Heart left ventricle (tissue), 16 donors: ENCODE data around the gene ZCRB1. TPM values are rescaled to one million over a fixed set of nuclear protein-coding genes. Genes with fewer than 3 reads are reported as not detected.

Source experiments
- ATAC-seq, 4 donors: fragments of 200-7000 bp; cut with Tn5 transposase; one replicate each; pipeline ENCODE4 v1.9.1; 2020 to 2022; ENCODE audit warnings: moderate library complexity in 4 of 4, mild to moderate bottlenecking in 3 of 4, moderate number of reproducible peaks in 1 of 4
- DNase-seq, 5 donors: peaks; one replicate each; pipeline ENCODE4 v3.0.0-alpha.2; 2020
- H3K27ac ChIP-seq, 12 donors: fragments of 200-600 bp; sonication (generic) in 4 of 12; one replicate each; pipeline versions ENCODE4 v1.5.0 to v1.8.0; 2016 to 2022; ENCODE audit warnings: mild to moderate bottlenecking in 2 of 12
- H3K27me3 ChIP-seq, 9 donors: fragments of 200-600 bp; sonication (generic) in 2 of 9; one replicate each; pipeline versions ENCODE4 v1.5.1 to v1.8.0; 2016 to 2022; ENCODE audit warnings: mild to moderate bottlenecking in 3 of 9
- H3K36me3 ChIP-seq, 9 donors: fragments of 200-600 bp; sonication (generic) in 2 of 9; one replicate each; pipeline versions ENCODE4 v1.5.0 to v1.8.0; 2018 to 2022; ENCODE audit warnings: mild to moderate bottlenecking in 2 of 9
- H3K4me1 ChIP-seq, 12 donors: fragments of 200-600 bp; sonication (generic) in 4 of 12; one replicate each; pipeline versions ENCODE4 v1.5.0 to v1.8.0; 2016 to 2022; ENCODE audit warnings: mild to moderate bottlenecking in 3 of 12
- H3K4me3 ChIP-seq, 12 donors: fragments of 200-600 bp; sonication (generic) in 4 of 12; one replicate each; pipeline versions ENCODE4 v1.5.0 to v1.8.0; 2017 to 2022; ENCODE audit warnings: mild to moderate bottlenecking in 9 of 12, moderate library complexity in 4 of 12
- H3K9me3 ChIP-seq, 12 donors: fragments of 200-600 bp; sonication (generic) in 4 of 12; one replicate each; pipeline versions ENCODE4 v1.5.0 to v1.8.0; 2016 to 2022; ENCODE audit warnings: mild to moderate bottlenecking in 1 of 12
- POLR2A ChIP-seq, 2 donors: fragments of 450-650 bp; IDR thresholded peaks; one replicate each; pipeline ENCODE4 v1.6.1; 2017; ENCODE audit warnings: antibody characterized with exemption in 2 of 2, mild to moderate bottlenecking in 2 of 2, moderate library complexity in 2 of 2
- WGBS, 4 donors: extraction: QIAGEN DNeasy Blood & Tissue Kit in 2 of 4; methylation state at CpG; one replicate each; pipeline versions ENCODE4 v1.1.5 to v1.1.7; 2013 to 2018; 5-methylcytosine and 5-hydroxymethylcytosine counted together
- intact Hi-C, 10 donors: fragments of 100-400 bp; cut with DNase I; formaldehyde crosslinking; loops; one replicate each; pipeline versions ENCODE4 v1.11.1 to v1.14.2; 2022
- microRNA-seq, 4 donors: library from miRNA; unstranded; fragments of <30 nt; microRNA quantifications; one replicate each; pipeline versions ENCODE4 to v1.2.0, GENCODE V29; 2017 to 2020
- polyA plus RNA-seq, 2 donors: library from polyadenylated mRNA; stranded (reverse); fragments of 200-250 nt; gene quantifications; one replicate each; pipeline ENCODE4 v1.2.3, GENCODE V29; 2013
- total RNA-seq, 9 donors: library from RNA; depleted of rRNA in 2 of 9; stranded (reverse); fragments of >200 nt in 2 of 9; fragmentation: NEBNext Ultra II Directional in 3 of 9; extraction: Animal tissue kit (Norgen Biotek cat#: 25700) in 3 of 9; gene quantifications; one replicate each; pipeline versions ENCODE4 v1.1.0 to v1.2.4, GENCODE V29; 2016 to 2023
- TF ChIP-seq, protein P1 (sequence below), 12 donors: fragments of 200-600 bp; sonication (generic) in 4 of 12; IDR thresholded peaks; one replicate each; pipeline versions ENCODE4 v1.5.0 to v1.8.0; 2018 to 2022; ENCODE audit warnings: antibody characterized with exemption in 12 of 12, mild to moderate bottlenecking in 5 of 12
- donor health status: ischemic (EF 13 %, LVEDD 7.1; RV severe dilation, severe dysfunction).
- donor health status: healthy with polysubstance abuse.
- donor health status: DM: no; HTN: yes; CAD: no.
- donor health status: DM: no; HTN: no; CAD: no.
- donor health status: ischemic (EF 25% LVEDD 6.9; RV normal size, moderate dysfunction).
- donor health status: ischemic (EF 25% LVEDD 5.7; RV mildly dilated, moderate dysfunction).
- donor health status: healthy.
- donor health status: DM: yes; HTN: yes; CAD: no.
- donor health status: ischemic (EF 35%, LVEDD 5.7; RV mildly dilated, moderate dysfunction).
- donor health status: nonischemic (EF 11% LVEDD 7.7; RV severe dilation, severe dysfunction).
- donor health status: DM: yes; HTN: yes; CAD: no.
- donor health status: PGD.
- donor health status: ischemic (EF 29% LVEDD 5.4; RV normal size, mild dysfunction).
- donor health status: nonischemic (EF 23%, LVEDD 6.1; RV moderate dilation, normal function).

Gene ZCRB1
- total and polyA plus RNA-seq, 11 donors: 28.1 to 69.0 (median 52.4) TPM

DNA sequence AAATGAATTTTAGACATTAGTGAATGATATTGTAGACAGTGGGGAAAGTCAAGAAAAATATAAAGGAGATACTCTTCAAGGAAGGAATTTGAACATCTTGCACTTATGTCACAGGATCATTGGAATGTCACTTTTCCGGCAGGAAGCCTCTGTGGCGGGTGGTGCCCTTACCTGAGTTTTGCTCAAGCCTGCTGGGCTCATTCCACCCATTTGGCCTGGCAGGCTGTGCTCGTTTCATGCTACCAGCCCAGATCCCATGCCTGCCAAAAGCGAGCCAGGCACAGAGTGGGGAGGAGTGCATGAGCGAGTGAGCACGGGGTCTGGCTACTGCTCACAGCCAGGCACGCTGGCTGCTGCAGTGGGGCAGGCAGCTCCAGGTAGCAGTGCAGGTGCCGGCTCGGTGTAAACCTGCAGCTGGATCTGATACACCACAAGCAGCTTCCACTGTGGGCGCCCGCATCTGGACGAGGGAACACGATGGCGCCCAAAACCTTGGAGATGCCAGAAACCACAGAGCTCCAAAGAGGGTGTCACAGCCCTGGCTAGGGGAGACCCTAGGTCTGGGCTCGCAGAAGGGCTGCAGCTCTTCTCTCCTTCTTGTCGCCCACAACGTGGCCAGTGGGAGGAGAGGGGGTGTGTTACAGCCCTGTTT, 59.2 kb downstream of the ZCRB1 start:
- intact Hi-C loops: no loop called here
- no peak for TF ChIP-seq POLR2A (IDR thresholded peaks at IDR 0.05)
- H3K4me3 ChIP-seq: no peak overlapping the region
- H3K9me3 ChIP-seq: no peaks in the 10 kb centered on the region
- H3K4me1 ChIP-seq: no peaks in the 10 kb centered on the region
- no peaks in the 10 kb centered on the region for H3K27me3 ChIP-seq
- H3K36me3 ChIP-seq: no peaks in the 10 kb centered on the region
- H3K27ac ChIP-seq: no peak overlapping the region
- 94 to 96% (median 95%) methylated on average over 15 to 17 of the region's 17 CpGs for WGBS, 4 donors
- ATAC-seq: no peak
- DNase-seq: no peak

- DNase-seq: no peak
- TF ChIP-seq, protein P1, sequence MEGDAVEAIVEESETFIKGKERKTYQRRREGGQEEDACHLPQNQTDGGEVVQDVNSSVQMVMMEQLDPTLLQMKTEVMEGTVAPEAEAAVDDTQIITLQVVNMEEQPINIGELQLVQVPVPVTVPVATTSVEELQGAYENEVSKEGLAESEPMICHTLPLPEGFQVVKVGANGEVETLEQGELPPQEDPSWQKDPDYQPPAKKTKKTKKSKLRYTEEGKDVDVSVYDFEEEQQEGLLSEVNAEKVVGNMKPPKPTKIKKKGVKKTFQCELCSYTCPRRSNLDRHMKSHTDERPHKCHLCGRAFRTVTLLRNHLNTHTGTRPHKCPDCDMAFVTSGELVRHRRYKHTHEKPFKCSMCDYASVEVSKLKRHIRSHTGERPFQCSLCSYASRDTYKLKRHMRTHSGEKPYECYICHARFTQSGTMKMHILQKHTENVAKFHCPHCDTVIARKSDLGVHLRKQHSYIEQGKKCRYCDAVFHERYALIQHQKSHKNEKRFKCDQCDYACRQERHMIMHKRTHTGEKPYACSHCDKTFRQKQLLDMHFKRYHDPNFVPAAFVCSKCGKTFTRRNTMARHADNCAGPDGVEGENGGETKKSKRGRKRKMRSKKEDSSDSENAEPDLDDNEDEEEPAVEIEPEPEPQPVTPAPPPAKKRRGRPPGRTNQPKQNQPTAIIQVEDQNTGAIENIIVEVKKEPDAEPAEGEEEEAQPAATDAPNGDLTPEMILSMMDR (IDR thresholded peaks at IDR 0.05): no peak
- no peak for TF ChIP-seq POLR2A (IDR thresholded peaks at IDR 0.05)
- Histone ChIP-seq H3K4me3 (no peak overlapping the region), H3K36me3 (no peaks in the 10 kb centered on the region), H3K4me1 (no peaks in the 10 kb centered on the region), H3K9me3 (no peaks in the 10 kb centered on the region), H3K27me3 (no peaks in the 10 kb centered on the region), H3K27ac (no peak overlapping the region)
- no peak for ATAC-seq
- WGBS, 4 donors: 89 to 95% (median 91%) methylated on average over 2 of the region's 2 CpGs
- intact Hi-C loops: no loop called here
These were observed 63.6 kb downstream of the ZCRB1 start for GRCh38 chr12:42262271-42262670.

Small RNA genes lying within 50 kb of the gene (microRNA-seq; reads per million reads assigned to microRNA genes)
- 0 to 0.77 (median 0.10) reads per million in 4 donors for gene MIR7851

Other genes starting within 250 kb of the ZCRB1 start
- 1 to 10 TPM; 3.9 to 8.3 (median 6.3) TPM for gene GXYLT1, start 181.2 kb downstream of the ZCRB1 start, total RNA-seq
- gene GXYLT1, start 181.2 kb downstream of the ZCRB1 start, polyA plus RNA-seq: 1 to 10 TPM; 1.4 to 3.4 TPM
- 100 to 1,000 TPM in 1 of 9 donors, 10 to 100 TPM in 8; 31.5 to 125 (median 78.2) TPM for gene YAF2, start 87.8 kb downstream of the ZCRB1 start, total RNA-seq
- gene YAF2, start 87.8 kb downstream of the ZCRB1 start, polyA plus RNA-seq: 10 to 100 TPM; 39.5 to 41.6 TPM
- gene PPHLN1, start 73 bp upstream of the ZCRB1 start, total RNA-seq: 10 to 100 TPM; 25.5 to 41.1 (median 35.6) TPM
- 10 to 100 TPM; 21.4 to 35.6 TPM for gene PPHLN1, start 73 bp upstream of the ZCRB1 start, polyA plus RNA-seq